A673 (cell line): ENCODE measurements around the gene SPI1. TPM values are rescaled to one million over a fixed set of nuclear protein-coding genes. Genes with fewer than 3 reads are reported as not detected.

Source experiments
- BruUV-seq: library from RNA; stranded (reverse); fragments of 400-500 nt; replicated peaks from 2 replicates; lab custom pipeline; 2021; lab: Mats Ljungman, UMichigan
- CTCF ChIA-PET: fragments of 300-600 bp; sonication (Branson Sonifier 250); formaldehyde crosslinking; loops from one replicate; lab custom pipeline; 2022; ENCODE audit warnings: antibody characterized with exemption; lab: Charles Lee
- POLR2A ChIA-PET: fragments of 300-600 bp; sonication (Branson Sonifier 250); formaldehyde crosslinking; loops from one replicate; lab custom pipeline; 2022; ENCODE audit warnings: antibody characterized with exemption; ENCODE audit not compliant: low non-redundant PET; lab: Charles Lee
- DNase-seq: peaks from one replicate; pipeline ENCODE4 v3.0.0-alpha.2; 2015; ENCODE audit warnings: low spot score
- H3K27ac ChIP-seq: fragments of 200-600 bp; sonication (generic); 2 replicates; pipeline ENCODE4 v1.5.1; 2016; ENCODE audit warnings: mixed run types, low read depth, mild to moderate bottlenecking, mixed read lengths, antibody characterized with exemption, low read length; ENCODE audit not compliant: poor library complexity, severe bottlenecking
- H3K27me3 ChIP-seq: fragments of 200-600 bp; sonication (generic); replicated peaks from 2 replicates; pipeline ENCODE4 v1.6.1; 2017; ENCODE audit warnings: mixed run types, low read depth, mild to moderate bottlenecking, mixed read lengths, antibody characterized with exemption, low read length; ENCODE audit not compliant: insufficient read depth, poor library complexity
- H3K36me3 ChIP-seq: fragments of 200-600 bp; sonication (generic); 2 replicates; pipeline ENCODE4 v1.6.1; 2016; ENCODE audit warnings: mixed run types, mild to moderate bottlenecking, mixed read lengths, antibody characterized with exemption, low read length; ENCODE audit not compliant: insufficient read depth, poor library complexity, severe bottlenecking
- H3K4me1 ChIP-seq: fragments of 200-600 bp; sonication (generic); 2 replicates; pipeline ENCODE4 v1.6.1; 2017; ENCODE audit warnings: mixed run types, mild to moderate bottlenecking, mixed read lengths, antibody characterized with exemption, low read length; ENCODE audit not compliant: insufficient read depth, poor library complexity, severe bottlenecking
- H3K4me3 ChIP-seq: fragments of 200-600 bp; sonication (generic); 2 replicates; pipeline ENCODE4 v1.5.1; 2016; ENCODE audit warnings: low read depth, mixed run types, mild to moderate bottlenecking, mixed read lengths, low read length; ENCODE audit not compliant: poor library complexity, severe bottlenecking
- H3K9me3 ChIP-seq: fragments of 200-600 bp; sonication (generic); 2 replicates; pipeline ENCODE4 v1.6.1; 2016; ENCODE audit warnings: mixed run types, low read depth, mild to moderate bottlenecking, mixed read lengths, antibody characterized with exemption, low read length; ENCODE audit not compliant: poor library complexity, severe bottlenecking
- CTCF ChIP-seq: fragments of 300-800, 200-600 bp; sonication (generic); conservative IDR thresholded peaks from 2 replicates; pipeline ENCODE4 v1.5.1; 2017; ENCODE audit warnings: low read depth, mild to moderate bottlenecking, antibody characterized with exemption, low read length, moderate library complexity, mixed read lengths
- EZH2 ChIP-seq: fragments of 200-600 bp; sonication (generic); IDR thresholded peaks from 2 replicates; pipeline ENCODE4 v1.6.1; 2017; ENCODE audit warnings: borderline replicate concordance, low read depth, mild to moderate bottlenecking, mixed read lengths, antibody characterized with exemption, low read length; ENCODE audit not compliant: poor library complexity, severe bottlenecking
- intact Hi-C: fragments of 100-400 bp; cut with micrococcal nuclease; formaldehyde crosslinking; loops from one replicate; pipeline ENCODE4 v1.10.0; 2022; ENCODE audit not compliant: unreplicated experiment
- total RNA-seq: library from RNA; stranded (reverse); gene quantifications from 2 replicates; pipeline ENCODE4 v1.2.3, GENCODE V29; 2021

SPI1 gene
- total RNA-seq, 1 experiment from 2014 or later = not detected

GRCh38 chr11:47415091-47415854 lies 36.9 kb upstream of the SPI1 start:
- no TSS peak for BruUV-seq
- H3K9me3 ChIP-seq = no peaks in the 10 kb centered on the region
- H3K27me3 ChIP-seq = no peaks in the 10 kb centered on the region
- peak overlapping the region; percentile 76 for H3K27ac ChIP-seq
- no peak for DNase-seq
- TF ChIP-seq CTCF (no peak), EZH2 (no peak)
- CTCF ChIA-PET = interaction anchor here (0.5 kb wide), 1 partner anchor 39 kb away, joined by 4 read pairs; no protein-coding TSS in a partner anchor
- intact Hi-C loops = no loop called here
- POLR2A ChIA-PET = interaction anchor here (0.5 to 0.6 kb wide), 2 partner anchors 76 to 441 kb away, joined by 5 read pairs; no protein-coding TSS in a partner anchor
- no peak overlapping the region for H3K4me3 ChIP-seq
- H3K36me3 ChIP-seq = peaks cover 85% of the 10 kb centered on the region
- peaks cover 14% of the 10 kb centered on the region for H3K4me1 ChIP-seq

- no peak for DNase-seq
- Histone ChIP-seq H3K36me3 (peaks cover 79% of the 10 kb centered on the region), H3K27ac (no peak overlapping the region), H3K9me3 (no peaks in the 10 kb centered on the region), H3K4me1 (peaks cover 16% of the 10 kb centered on the region), H3K27me3 (no peaks in the 10 kb centered on the region), H3K4me3 (no peak overlapping the region)
- intact Hi-C loops = no loop called here
- CTCF ChIA-PET = no interaction called here
- POLR2A ChIA-PET = no interaction called here
- no TSS peak for BruUV-seq
- no peak for TF ChIP-seq EZH2
- TF ChIP-seq CTCF = no peak
Observed at GRCh38 chr11:47414685-47415070, 36.3 kb upstream of the SPI1 start.

- Histone ChIP-seq H3K9me3 (no peaks in the 10 kb centered on the region), H3K27ac (no peak overlapping the region), H3K4me3 (no peak overlapping the region), H3K4me1 (peaks cover 22% of the 10 kb centered on the region), H3K36me3 (peaks cover 74% of the 10 kb centered on the region), H3K27me3 (no peaks in the 10 kb centered on the region)
- no peak for DNase-seq
- no peak for TF ChIP-seq CTCF
- no peak for TF ChIP-seq EZH2
- intact Hi-C loops = no loop called here
- ChIA-PET CTCF (no interaction called here), POLR2A (no interaction called here)
- no TSS peak for BruUV-seq
Observed at GRCh38 chr11:47413908-47414684, 35.7 kb upstream of the SPI1 start.
